Tibial artery (tissue), 4 donors: ENCODE measurements around the gene MYO9B.
"Not testable (repeated sequence)": the region's sequence is repeated elsewhere in the genome, so short reads cannot be mapped to it uniquely, and the experiment has no call there.

ENCODE experiments used
- DNase-seq, 2 donors: peaks; one replicate each; pipeline ENCODE4 v3.0.0-alpha.2; 2019
- H3K27ac ChIP-seq, 2 donors: fragments of 200-600 bp; sonication (generic) in 1 of 2; 1 replicate in 1 of 2; 2 replicates in 1 of 2; pipeline ENCODE4 v1.5.1; 2018 to 2019; ENCODE audit warnings: mild to moderate bottlenecking in 1 of 2
- H3K27me3 ChIP-seq, 2 donors: fragments of 200-600 bp; sonication (generic) in 1 of 2; one replicate each; pipeline versions ENCODE4 v1.5.1 to v1.6.0; 2016 to 2019
- H3K36me3 ChIP-seq, 3 donors: fragments of 200-600 bp; sonication (generic) in 2 of 3; one replicate each; pipeline ENCODE4 v1.5.1; 2016 to 2019; ENCODE audit warnings: mild to moderate bottlenecking in 2 of 3
- H3K4me1 ChIP-seq, 4 donors: fragments of 200-600 bp; sonication (generic) in 2 of 4; 1 replicate in 3 of 4; 2 replicates in 1 of 4; pipeline ENCODE4 v1.5.1; 2016 to 2019
- H3K4me3 ChIP-seq, 2 donors: fragments of 200-600 bp; sonication (generic) in 1 of 2; 1 replicate in 1 of 2; 2 replicates in 1 of 2; pipeline ENCODE4 v1.5.1; 2018 to 2019; ENCODE audit warnings: mild to moderate bottlenecking in 2 of 2
- H3K9me3 ChIP-seq, 3 donors: fragments of 200-600 bp; sonication (generic) in 1 of 3; one replicate each; pipeline ENCODE4 v1.5.1; 2016 to 2019
- CTCF ChIP-seq, 2 experiments: fragments of 200-600 bp in 1 of 2; fragments of 450-650 bp in 1 of 2; IDR thresholded peaks; one replicate each; pipeline ENCODE4 v1.5.1; 2017 to 2019; ENCODE audit warnings: antibody characterized with exemption in 2 of 2, mild to moderate bottlenecking in 1 of 2, moderate library complexity in 1 of 2
- intact Hi-C: fragments of 100-400 bp; cut with DNase I; formaldehyde crosslinking; loops from one replicate; pipeline ENCODE4 v1.15.0; 2023; ENCODE audit warnings: low total_unique reads

The MYO9B gene

DNA sequence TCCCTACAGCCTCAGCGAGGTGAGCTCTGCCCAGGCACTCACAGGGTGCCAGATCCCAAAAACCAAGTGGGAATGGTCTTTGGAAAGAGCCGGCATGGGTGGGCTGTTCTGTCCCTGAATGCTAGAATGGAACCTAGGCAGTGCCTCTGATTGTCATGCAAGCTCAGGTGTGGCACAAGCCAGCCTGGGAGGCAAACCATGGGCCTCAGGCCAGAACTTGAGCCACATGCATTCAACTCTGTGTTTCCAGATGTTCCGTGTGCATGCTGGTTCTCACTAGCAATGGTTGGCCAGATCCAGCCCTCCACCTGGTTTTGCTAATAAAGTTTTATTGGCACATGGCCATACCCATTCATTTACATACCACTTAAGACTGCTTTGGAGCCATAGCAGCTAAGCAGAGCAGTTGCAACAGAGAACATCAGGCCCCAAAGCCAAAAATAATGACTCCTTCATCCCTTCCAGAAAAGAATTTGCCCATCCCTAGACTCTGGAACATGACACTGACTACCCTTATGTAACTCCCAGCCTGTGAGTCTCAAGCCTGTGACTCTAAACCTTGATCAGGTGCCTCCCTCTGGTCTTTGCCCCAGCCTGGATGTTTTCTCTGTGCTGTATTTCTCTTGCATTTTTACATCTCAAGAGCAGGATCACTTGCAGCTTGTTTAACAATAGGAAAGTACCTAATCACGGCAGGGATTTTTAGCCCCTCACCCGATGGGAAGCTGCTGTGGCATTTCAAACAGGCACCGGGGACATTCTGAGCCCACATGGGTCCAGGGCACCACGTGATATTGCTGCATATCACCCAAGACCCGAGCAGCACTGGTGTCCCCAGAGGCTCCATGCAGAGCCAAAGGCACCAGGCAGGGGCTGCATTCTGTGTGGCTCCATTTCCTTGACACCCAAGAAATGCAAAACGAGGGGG lies 84.2 kb downstream of the MYO9B start:
- Histone ChIP-seq H3K27me3 (no peaks in the 10 kb centered on the region), H3K4me1 (no peaks in the 10 kb centered on the region), H3K36me3 (peaks cover 90 to 100% (median 97%) of the 10 kb centered on the region in 3 donors), H3K4me3 (no peak overlapping the region), H3K27ac (no peak overlapping the region), H3K9me3 (no peaks in the 10 kb centered on the region)
- no peak for DNase-seq
- TF ChIP-seq CTCF (IDR thresholded peaks at IDR 0.05), result no peak
- intact Hi-C loops, result no loop called here

DNA sequence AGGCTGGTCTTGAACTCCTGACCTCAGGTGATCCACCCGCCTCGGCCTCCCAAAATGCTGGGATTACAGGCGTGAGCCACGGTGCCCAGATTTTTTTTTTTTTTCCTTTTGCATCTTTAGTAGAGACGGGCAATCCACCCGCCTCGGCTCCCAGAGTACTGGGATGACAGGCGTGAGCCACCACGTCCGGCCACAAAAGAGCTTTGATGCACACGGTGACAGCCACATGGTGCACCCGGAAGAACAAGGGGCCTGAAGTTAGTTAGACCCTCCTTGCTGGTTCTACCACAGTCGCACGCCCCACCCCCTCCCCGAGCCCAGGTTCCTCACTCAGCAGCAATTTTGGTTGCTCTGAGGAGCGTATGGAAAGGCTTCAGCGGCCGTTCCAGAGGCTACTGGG lies 85.3 kb downstream of the MYO9B start:
- H3K4me3 ChIP-seq, result no peak overlapping the region
- no peaks in the 10 kb centered on the region for H3K27me3 ChIP-seq
- TF ChIP-seq CTCF (IDR thresholded peaks at IDR 0.05), result no peak
- H3K36me3 ChIP-seq, result peaks cover 90 to 100% (median 97%) of the 10 kb centered on the region in 3 donors
- H3K9me3 ChIP-seq, result no peaks in the 10 kb centered on the region
- intact Hi-C loops, result no loop called here
- DNase-seq, result no peak
- H3K27ac ChIP-seq, result no peak overlapping the region
- no peaks in the 10 kb centered on the region for H3K4me1 ChIP-seq

GRCh38 chr19:17162131-17162530 lies 86.6 kb downstream of the MYO9B start:
- H3K27ac ChIP-seq, intact Hi-C loops, H3K4me3 ChIP-seq, H3K4me1 ChIP-seq, H3K27me3 ChIP-seq, H3K9me3 ChIP-seq, DNase-seq: not testable (repeated sequence)
- H3K36me3 ChIP-seq, result peaks cover 87 to 100% (median 97%) of the 10 kb centered on the region in 3 donors

DNA sequence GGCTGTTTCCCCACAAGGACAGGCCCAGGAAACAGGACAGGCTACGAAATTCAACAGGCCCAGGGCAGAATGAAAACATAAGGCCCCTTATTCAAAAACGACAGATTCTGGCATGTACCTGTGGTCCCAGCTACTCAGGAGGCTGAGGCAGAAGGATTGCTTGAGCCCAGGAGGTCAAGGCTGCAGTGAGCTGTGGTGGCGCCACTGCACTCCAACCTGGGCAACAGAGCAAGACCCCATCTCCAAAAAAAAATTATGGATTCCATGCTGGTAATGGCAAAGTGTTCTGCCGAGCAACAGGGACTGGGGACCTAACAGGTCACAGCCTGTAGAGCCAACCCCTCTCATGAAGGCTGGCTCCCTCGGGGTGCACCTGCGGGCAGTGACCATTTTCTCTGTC lies 87.0 kb downstream of the MYO9B start:
- Histone ChIP-seq H3K27me3 (no peaks in the 10 kb centered on the region), H3K4me3 (no peak overlapping the region), H3K4me1 (no peaks in the 10 kb centered on the region), H3K9me3 (no peaks in the 10 kb centered on the region), H3K36me3 (peaks cover 88 to 100% (median 95%) of the 10 kb centered on the region in 3 donors), H3K27ac (no peak overlapping the region)
- no peak for DNase-seq
- no peak for TF ChIP-seq CTCF (IDR thresholded peaks at IDR 0.05)
- intact Hi-C loops, result no loop called here

DNA sequence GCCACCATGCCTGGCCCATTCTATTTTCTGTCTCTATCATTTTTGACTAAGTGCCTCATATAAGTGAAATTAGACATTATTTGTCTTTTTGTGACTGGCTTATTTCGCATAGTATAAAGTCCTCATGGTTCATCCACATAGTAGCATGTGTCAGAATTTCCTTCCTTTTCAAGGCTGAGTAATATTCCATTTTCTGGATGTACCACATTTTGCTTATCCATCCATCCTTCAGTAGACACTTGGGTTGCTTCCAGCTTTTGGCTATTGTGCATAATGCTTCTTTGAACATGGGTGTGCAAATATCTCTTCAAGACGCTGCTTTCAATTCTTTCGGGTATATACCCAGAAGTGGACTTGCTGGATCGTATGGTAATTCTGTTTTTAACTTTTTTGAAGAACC lies 88.1 kb downstream of the MYO9B start:
- peaks cover 93 to 100% (median 96%) of the 10 kb centered on the region in 3 donors for H3K36me3 ChIP-seq
- TF ChIP-seq CTCF (IDR thresholded peaks at IDR 0.05), result no peak
- intact Hi-C loops, result no loop called here

GRCh38 chr19:17164639-17165038 lies 89.1 kb downstream of the MYO9B start:
- intact Hi-C loops, result no loop called here
- no peak for DNase-seq
- Histone ChIP-seq H3K9me3 (no peaks in the 10 kb centered on the region), H3K27me3 (no peaks in the 10 kb centered on the region), H3K4me1 (no peaks in the 10 kb centered on the region), H3K36me3 (peaks cover 95 to 100% (median 95%) of the 10 kb centered on the region in 3 donors), H3K4me3 (no peak overlapping the region), H3K27ac (no peak overlapping the region)
- no peak for TF ChIP-seq CTCF (IDR thresholded peaks at IDR 0.05)

More for the DNA sequence above, 88.1 kb downstream of the MYO9B start:
- H3K27ac ChIP-seq, result no peak overlapping the region
- H3K4me1 ChIP-seq, result no peaks in the 10 kb centered on the region
- H3K9me3 ChIP-seq, result no peaks in the 10 kb centered on the region
- H3K27me3 ChIP-seq, result no peaks in the 10 kb centered on the region
- no peak overlapping the region for H3K4me3 ChIP-seq
- no peak for DNase-seq
